KG1 (cell line): Measurements from ENCODE around the gene DUS3L.
A peak's percentile ranks its signal among the peaks of the same experiment; 100 is the strongest.

Source experiments
- DNase-seq: peaks from one replicate; lab custom pipeline; 2025; lab: John Stamatoyannopoulos, UW

DUS3L gene

GRCh38 chr19:5790559-5791520 lies at the start of gene DUS3L:
TSS of gene DUS3L (minus strand) at chr19:5791163. CDS start at chr19:5791141, 22 bp downstream.
- DNase-seq = peak; percentile 88

- DNase-seq = no peak
These were observed 48.4 kb upstream of the DUS3L start, which contains the start of gene FUT6 for GRCh38 chr19:5839065-5840017. TSS of gene FUT6 (minus strand) at chr19:5839702. CDS start at chr19:5832567, 7,135 bp downstream.

- DNase-seq = no peak
These were observed 47.5 kb upstream of the DUS3L start for GRCh38 chr19:5838353-5839064.

- no peak for DNase-seq
These were observed 46.9 kb upstream of the DUS3L start for GRCh38 chr19:5837761-5838352.

GRCh38 chr19:5832527-5833216 lies 41.7 kb upstream of the DUS3L start:
- no peak for DNase-seq

GRCh38 chr19:5832061-5832460 lies 41.1 kb upstream of the DUS3L start:
- DNase-seq = no peak

- no peak for DNase-seq
These were observed 40.2 kb upstream of the DUS3L start for GRCh38 chr19:5831159-5831558.

- no peak for DNase-seq
These were observed 38.8 kb upstream of the DUS3L start for GRCh38 chr19:5829567-5830310.

GRCh38 chr19:5828661-5829566 lies 38.0 kb upstream of the DUS3L start:
- peak; percentile 59 for DNase-seq

- peak; percentile 97 for DNase-seq
These were observed 37.1 kb upstream of the DUS3L start for GRCh38 chr19:5827891-5828660.

GRCh38 chr19:5827342-5827890 lies 36.5 kb upstream of the DUS3L start:
- no peak for DNase-seq

GRCh38 chr19:5826531-5827341 lies 35.8 kb upstream of the DUS3L start:
- DNase-seq = no peak

GRCh38 chr19:5825178-5825577 lies 34.2 kb upstream of the DUS3L start:
- no peak for DNase-seq

GRCh38 chr19:5824751-5825150 lies 33.8 kb upstream of the DUS3L start:
- DNase-seq = no peak

GRCh38 chr19:5823579-5824281 lies 32.8 kb upstream of the DUS3L start:
- no peak for DNase-seq

GRCh38 chr19:5822181-5822844 lies 31.4 kb upstream of the DUS3L start:
- no peak for DNase-seq
